HG02973 (cell line): ENCODE results near the gene SP9.

Experiments used
- ATAC-seq: cut with Tn5 transposase; IDR thresholded peaks from one replicate; pipeline ENCODE4 v1.9.1; 2021; ENCODE audit warnings: moderate library complexity; ENCODE audit not compliant: unreplicated experiment

Gene SP9

GRCh38 chr2:174334781-174335251, at the start of gene SP9:
SP9 (plus strand) TSS chr2:174334954; CDS start chr2:174335093, 139 bp downstream.
- no peak for ATAC-seq

- ATAC-seq: no peak
Measured at GRCh38 chr2:174286172-174286571, 48.6 kb upstream of the SP9 start.

DNA sequence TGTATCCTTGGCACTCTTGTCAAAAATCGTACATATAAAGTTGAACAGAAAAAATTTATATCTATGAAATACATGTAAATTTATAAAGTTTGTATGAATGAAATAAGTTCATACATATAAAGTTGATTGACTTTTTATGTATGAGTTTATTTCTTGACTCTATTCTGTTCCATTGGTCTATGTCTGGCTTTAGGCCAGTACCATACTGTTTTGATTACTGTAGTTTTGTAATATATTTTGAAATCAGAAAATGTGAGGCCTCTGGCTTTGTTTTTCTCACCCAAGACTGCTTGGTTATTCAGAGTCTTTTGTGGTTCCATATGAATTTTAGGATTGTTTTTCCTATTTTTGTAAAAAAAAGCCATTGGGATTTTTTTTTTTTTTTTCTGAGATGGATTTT, 41.8 kb upstream of the SP9 start:
- ATAC-seq: no peak

- no peak for ATAC-seq
Measured at GRCh38 chr2:174300114-174300513, 34.6 kb upstream of the SP9 start.

DNA sequence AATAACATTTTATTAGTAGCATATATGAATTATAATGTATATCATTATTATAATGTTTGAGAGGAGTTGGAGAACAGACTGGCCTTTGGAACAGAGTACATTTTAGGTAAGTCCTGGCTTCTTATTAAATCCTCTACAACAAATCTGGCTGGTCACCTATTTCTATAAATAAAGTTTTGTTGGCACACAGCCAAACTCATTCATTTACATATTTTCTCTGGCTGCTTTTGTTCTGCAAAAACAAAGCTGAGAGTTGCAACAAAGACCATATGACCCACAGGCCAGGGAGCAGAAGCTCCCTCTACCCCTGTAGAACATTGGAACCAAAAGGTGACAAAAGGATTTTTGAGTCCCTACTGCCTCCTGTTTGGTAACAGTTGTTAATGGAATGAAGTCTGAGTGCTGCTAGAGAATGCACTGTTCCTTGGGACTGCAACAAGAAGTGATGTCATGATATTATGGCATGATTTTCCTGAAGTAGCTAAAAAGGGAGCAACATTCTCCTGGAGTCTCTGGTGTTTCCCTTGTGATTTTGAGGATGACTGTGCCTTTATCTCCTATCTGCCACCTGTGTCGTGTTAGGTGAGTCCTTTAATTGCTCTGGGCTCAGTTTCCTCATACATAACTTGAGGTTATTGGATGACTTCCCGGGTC, 22.0 kb upstream of the SP9 start:
- no peak for ATAC-seq

GRCh38 chr2:174322149-174322548, 12.6 kb upstream of the SP9 start:
- no peak for ATAC-seq

GRCh38 chr2:174322746-174323145, 12.0 kb upstream of the SP9 start:
- no peak for ATAC-seq

- ATAC-seq: no peak
Measured at GRCh38 chr2:174324530-174324929, 10.2 kb upstream of the SP9 start.

GRCh38 chr2:174325373-174326160, 9.2 kb upstream of the SP9 start:
- no peak for ATAC-seq

GRCh38 chr2:174326161-174327020, 8.4 kb upstream of the SP9 start:
- ATAC-seq: no peak

DNA sequence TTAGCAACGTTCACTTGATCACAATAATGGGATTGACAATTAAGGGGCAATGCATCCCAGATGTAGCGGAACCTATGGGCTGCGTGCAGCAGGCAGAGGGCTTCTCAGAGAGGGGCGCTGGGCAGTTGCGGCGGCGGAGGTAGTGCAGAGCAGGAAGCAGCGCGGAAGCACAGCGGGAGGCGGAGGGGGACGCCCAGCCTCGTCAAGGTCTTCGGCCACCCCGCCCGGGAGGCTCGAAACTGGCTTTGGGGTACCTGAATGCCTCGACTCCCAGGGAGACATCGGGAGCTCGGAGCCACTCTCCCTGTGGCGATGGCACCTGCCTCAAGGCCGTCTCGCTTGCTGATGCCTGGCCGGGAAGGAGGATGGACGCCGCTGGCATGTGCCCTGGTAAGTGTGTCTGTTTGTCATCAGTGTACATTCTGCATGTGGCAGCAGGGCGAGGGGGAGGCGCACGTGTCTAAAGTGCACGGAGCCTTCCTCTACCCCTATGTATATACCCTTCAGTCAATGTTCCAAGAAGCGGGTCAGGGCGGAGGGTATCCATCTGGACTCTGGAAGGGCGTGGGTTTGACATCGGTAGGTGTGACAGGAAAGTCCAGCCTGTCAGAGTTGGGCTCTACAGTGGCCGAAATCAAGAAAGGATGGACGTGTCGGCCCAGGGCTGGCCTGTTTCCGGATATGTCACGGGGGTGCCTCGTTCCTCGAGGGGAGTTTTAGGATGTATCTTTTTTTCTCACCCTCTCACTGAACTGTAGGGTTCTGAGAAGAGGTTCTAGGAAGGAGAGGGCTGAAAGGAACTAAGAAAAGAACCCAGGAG, 7.5 kb upstream of the SP9 start:
- ATAC-seq: no peak

DNA sequence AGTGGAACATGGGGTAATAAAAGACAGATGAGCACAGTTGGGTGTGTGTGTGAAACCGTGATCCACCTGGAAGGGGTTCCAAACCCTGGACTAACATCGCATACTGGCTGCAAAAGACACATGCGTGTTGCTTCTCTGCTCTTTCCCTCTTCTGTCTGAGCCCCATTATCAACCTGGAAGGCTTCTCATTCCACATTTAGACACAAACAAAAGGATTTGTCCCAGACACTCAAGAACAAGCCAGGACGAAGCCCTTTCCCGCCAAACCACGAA, 7.0 kb upstream of the SP9 start:
- no peak for ATAC-seq

- no peak for ATAC-seq
Measured at GRCh38 chr2:174328114-174328960, 6.4 kb upstream of the SP9 start.

- ATAC-seq: no peak
Measured at GRCh38 chr2:174328961-174329715, 5.6 kb upstream of the SP9 start.

- no peak for ATAC-seq
Measured at GRCh38 chr2:174330945-174331594, 3.7 kb upstream of the SP9 start.

DNA sequence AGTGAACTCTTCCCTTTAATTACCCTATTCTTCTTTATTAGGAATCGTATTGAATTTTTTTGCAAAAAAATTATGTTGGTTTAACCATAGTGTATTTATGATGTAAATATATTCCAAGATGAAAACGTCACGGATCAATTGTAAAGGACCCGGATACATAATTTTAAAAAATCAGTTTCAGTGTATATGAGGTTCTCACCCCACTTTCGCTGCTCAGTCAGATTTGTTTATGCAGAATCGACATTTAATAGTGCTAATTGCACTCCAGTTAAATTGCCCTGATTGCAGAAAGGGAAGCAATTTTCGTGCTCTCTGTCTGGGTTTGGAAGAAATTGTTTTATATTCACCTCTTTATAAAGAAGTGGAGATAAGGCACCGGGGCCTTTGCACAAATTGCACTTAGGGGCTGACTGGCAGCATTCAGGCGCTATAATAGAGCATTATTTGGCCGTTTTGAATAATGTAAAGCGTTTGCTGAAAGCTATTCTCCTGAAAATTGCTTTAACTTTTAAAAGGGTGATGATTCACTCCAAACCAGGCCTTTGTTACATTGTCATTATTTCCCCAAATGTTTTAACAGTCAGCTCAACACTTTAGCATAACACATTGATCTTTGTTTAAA, 3.0 kb upstream of the SP9 start:
- no peak for ATAC-seq

DNA sequence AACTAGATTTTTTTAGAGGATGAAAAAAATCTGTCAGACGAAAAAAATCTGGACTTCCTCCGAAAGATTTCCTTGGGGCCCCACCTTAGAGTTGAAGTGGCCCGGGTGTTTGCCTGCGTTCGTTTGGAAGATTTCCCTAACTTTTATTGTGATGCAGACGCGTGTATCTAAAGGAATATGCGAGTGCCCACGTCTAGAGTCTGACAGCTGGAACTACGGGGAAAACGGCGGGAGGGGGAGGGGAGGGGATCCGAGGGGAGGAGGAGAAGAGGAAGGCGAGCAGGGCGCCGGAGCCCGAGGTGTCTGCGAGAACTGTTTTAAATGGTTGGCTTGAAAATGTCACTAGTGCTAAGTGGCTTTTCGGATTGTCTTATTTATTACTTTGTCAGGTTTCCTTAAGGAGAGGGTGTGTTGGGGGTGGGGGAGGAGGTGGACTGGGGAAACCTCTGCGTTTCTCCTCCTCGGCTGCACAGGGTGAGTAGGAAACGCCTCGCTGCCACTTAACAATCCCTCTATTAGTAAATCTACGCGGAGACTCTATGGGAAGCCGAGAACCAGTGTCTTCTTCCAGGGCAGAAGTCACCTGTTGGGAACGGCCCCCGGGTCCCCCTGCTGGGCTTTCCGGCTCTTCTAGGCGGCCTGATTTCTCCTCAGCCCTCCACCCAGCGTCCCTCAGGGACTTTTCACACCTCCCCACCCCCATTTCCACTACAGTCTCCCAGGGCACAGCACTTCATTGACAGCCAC, 2.4 kb upstream of the SP9 start:
- ATAC-seq: no peak

DNA sequence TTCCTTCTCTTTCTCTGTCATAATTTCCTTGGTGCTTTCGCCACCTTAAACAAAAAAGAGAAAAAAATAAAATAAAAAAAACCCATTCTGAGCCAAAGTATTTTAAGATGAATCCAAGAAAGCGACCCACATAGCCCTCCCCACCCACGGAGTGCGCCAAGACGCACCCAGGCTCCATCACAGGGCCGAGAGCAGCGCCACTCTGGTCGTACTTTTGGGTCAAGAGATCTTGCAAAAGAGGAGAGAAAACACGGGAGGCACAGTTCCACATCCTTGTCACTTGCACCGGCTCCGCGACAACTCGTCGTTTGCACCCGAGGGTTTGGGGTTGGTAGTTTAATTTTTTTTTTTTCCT, 1.8 kb upstream of the SP9 start:
- ATAC-seq: no peak
